Gastrocnemius medialis (tissue), 4 donors: ENCODE data around the gene BMPR1A.

Experiments
- CTCF ChIP-seq, 5 experiments: fragments of 450-650 bp in 3 of 5; fragments of 200-600 bp in 2 of 5; sonication (generic) in 2 of 5; IDR thresholded peaks in 4 of 5; conservative IDR thresholded peaks in 1 of 5; 1 replicate in 4 of 5; 2 replicates in 1 of 5; pipeline ENCODE4 v1.5.1; 2016 to 2019; ENCODE audit warnings: antibody characterized with exemption in 5 of 5, mild to moderate bottlenecking in 3 of 5, moderate library complexity in 3 of 5
- POLR2A ChIP-seq, 2 donors: fragments of 450-650 bp; IDR thresholded peaks; one replicate each; pipeline ENCODE4 v1.6.1; 2017; ENCODE audit warnings: antibody characterized with exemption in 2 of 2, mild to moderate bottlenecking in 2 of 2, moderate library complexity in 2 of 2

DNA sequence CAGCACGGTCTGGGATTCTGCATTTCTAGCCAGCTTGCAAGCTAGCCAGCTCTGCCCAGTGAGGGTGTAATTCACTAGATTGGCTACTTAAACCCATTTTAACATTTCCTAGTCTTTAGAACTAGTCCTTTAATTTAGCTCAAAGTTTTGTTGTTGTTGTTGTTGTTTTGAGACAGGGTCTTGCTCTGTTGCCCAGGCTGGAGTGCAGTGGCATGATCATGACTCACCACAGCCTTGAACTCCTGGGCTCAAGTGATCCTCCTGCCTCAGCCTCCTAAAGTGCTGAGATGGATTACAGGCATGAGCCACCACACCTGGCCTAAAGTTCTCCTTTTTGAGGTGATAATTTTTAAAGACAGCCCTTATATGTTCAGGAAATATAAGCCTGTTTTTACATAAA lies 94.1 kb downstream of the BMPR1A start:
- TF ChIP-seq CTCF (IDR thresholded peaks at IDR 0.05 in 4 of 5, conservative IDR thresholded peaks at IDR 0.05 in 1 of 5), result no peak
- no peak for TF ChIP-seq POLR2A (IDR thresholded peaks at IDR 0.05)
